ENCODE data around the gene TRPV4.
"Not testable (repeated sequence)": the region's sequence is repeated elsewhere in the genome, so short reads cannot be mapped to it uniquely, and the experiment has no call there.

TRPV4 gene

DNA sequence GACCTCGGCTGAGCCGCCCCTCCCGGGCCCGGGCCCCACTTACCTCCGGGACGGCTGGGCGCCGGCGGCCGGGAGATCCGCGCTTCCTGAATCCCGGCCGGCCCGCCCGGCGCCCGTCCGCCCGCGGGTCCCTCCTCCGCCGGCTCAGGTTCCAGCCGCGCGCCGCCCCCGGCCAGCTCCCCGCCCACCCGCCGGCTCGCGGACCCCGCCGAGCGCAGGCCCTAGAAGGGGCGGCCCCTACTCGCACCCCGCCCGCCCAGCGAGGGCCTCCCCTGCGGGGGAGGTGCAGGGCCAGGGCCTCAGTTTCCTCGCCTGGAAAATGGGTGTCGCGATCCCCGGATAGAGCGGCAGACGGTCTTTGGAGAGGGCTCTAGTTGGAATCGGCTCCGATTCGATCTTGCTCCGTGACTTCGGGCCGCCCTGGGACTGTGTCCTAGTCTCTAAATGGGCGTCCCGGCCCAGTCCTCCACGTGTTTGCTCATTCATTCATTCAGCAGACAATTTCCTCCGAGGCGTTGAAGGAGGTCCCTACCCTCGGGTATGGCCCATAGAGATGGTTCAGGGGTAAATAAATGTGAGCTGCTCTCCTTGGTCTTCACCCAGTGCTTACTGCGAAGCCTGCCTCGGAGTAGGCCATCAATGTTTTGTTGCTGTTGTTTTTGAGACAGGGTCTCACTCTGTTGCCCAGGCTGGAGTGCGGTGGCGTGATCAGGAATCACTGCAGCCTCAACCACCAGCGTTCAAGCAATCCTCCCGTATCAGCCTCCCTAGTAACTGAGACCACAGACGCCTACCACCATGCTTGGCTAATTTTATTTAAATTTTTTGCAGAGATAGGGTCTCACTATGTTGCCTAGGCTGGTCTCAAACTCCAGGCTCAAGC, at the start of gene TRPV4:
TRPV4 (minus strand) TSS at position 92 of the 883 bp plus-strand sequence. CDS start 18,602 bp downstream, outside the sequence.
- no peak for DNase-seq

DNA sequence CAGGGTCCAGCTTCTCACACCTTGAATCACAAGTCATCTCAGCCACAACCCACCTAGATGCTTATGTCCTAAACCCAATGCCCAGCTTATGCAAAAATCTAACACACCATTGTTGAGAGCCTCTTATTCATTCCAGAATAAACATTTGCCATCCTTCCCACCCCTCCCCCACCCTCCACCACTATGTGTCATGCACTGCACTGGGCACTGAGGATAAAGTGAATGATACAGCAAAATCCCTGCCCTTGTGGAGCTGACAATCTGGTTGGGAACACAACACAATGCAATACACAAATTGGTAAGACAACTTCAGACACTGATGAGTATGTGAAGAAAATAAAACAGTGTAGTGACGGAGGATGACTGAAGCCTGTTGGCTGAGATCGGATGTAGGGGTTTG, 48.6 kb upstream of the TRPV4 start:
- no peak for DNase-seq

DNA sequence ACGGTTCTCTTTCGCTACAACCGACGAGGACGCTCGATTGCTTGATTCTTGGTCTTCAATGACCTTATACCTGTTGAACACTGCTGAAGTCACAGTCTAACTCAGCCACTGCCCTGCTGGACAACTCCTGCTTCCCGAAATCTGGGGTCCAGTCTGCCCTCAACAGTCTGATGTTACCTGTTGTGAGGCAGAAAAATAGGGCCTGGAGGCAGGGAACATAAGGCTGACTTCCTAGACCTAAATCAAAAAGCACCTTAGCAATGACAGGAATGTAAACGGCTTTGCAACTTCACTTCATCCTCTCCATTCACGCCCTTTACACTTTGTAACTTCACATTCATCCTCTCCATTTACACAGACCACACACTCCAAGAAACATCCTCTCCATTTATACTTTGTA, 47.7 kb upstream of the TRPV4 start:
- no peak for DNase-seq

DNA sequence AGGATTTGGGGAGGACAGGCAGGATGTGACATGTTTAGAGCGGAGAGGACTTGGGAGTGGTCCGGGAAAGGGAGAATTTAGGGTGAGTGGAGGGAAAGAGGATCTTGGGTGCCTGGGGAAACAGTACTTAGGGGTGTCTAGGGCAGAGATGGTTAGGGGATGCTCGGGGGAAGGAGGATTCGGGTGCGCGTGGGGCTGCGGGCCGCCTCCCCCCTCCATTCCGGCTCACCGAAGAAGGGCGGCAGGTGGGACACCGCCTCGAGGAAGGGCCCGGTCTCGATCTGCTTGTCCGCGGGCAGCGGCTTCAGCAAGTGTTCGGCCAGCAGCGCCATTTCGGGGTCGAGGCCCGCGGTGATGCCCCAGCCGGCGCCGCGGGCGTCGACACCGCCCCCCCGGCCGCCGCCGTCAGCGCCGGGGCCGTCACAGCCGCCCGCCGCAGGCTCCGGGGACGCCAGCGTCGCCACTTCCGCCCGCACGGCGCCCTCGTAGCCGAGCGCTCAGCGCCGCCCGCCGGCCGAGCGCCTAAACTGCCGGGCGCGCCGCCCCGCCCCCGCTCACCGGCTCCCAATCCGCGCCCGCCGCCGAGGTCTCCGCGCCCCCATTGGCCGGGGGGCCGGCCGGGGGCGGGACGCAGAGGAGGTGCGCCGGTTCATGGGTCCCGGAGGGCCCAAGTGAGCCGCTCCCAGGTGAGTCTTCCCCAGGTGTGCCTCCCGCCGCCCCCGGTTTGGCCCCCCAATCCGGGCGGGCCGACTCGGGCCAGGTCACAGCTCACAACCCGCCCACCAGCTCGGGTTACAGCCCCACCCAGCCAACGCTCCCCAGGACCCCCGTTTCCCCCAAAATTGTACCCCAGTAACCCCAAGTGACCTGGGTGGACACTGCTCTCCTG, 47.1 kb upstream of the TRPV4 start, which contains the start of gene GLTP:
GLTP (minus strand) TSS at position 499 of the 889 bp plus-strand sequence; CDS start at position 332, 167 bp downstream.
- peak; percentile 27 for DNase-seq

DNA sequence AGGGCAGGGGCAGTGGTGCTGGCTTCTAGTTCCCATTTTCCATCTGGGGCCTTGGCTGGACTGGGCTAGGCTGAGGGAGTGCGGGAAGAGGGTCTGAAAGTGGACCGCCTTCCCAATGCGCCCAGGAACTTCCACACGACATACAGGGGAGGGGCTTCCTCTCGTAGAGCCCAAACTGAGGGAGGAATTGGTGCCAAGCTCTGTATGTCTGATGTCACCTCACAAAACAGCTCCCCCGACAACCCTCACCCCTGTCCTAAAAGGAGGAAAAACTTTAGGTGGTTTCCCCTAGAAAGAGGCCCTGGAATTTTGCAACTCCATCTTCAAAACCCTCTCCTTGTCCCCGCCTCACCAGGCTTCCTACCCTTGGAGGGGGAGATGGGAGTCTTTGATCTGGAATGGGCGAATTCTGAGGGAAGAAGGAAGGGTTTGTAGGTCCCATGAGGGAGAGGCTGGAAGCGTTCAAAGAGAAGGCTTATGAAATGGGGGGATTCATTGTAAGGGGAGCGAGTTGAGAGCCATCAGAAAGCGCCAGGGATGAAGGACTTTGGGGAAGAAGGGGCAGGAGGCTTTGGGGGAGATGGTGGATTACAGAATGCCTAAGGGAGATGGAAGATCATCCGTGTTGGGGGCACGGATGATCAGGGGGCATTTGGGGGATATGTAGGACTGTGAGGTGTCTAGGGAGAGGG, 46.3 kb upstream of the TRPV4 start:
- no peak for DNase-seq

DNA sequence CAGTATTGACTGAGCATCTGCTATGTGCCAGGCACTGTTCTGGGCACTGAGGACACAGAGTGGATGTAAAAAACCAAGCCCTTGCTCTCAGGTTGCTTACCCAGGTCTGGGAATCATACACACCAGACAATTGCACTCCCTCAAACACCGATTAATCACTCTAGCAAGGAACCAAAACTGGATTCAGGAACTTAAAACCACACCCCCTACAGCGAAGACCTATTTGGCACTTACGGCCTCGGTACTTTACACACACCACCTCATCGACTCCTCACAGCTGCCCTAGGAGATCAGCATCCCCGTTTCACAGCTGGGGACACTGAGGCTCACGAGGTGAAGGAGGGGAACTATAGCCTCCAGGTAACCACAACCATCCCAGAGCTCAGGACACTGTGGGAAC, 45.6 kb upstream of the TRPV4 start:
- no peak for DNase-seq

DNA sequence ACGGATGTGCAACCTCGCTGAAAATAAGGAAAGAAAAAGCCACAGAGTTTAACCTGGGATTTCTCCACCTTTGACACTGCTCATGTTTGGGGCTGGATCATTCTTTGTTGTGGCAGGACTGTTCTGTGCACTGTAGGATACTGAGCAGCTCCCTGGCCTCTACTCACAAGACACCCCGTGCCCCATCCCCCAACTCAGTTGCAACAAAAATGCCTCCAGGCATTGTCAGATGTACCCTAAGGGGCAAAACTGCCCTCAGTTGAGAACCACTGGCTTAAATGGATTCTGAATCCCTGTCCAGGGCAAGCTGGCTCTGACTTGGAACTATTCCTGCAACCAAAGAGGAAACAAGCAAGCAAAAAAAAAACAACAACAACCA, 45.0 kb upstream of the TRPV4 start:
- DNase-seq = no peak

DNA sequence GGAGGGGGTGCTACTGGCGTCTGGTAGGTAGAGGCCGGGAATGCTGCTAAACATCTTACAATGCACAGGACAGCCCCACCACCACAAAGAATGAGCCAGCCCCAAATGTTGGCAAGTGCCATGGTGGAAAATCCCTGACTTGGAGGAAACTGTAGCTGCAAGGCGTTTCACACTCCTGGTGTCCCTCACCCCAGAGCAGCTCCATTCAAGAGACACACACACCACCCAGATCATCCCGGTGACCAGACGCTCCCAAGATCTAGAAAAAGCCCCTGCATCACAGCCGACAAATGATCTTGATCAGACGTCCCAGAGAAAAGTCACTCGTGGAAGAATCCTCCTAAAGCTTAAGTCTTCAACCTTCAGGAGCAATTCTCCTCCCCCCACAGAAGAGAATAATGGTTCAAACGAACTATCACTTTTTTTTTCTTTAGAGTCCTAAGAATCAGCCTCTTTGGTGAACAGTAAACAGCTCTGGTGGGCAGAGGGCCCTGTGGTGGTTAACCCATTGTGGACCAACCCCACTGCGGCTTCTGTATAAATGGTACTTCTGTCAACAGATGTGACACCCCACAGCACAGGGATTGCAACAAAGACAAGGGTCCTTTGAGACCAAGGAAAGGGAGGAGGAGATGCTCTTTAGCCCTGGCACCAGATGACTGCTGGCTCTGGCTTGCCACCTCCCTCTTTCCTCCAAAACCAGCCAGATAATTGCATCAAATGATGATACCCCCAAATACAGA, 44.5 kb upstream of the TRPV4 start:
- DNase-seq = no peak

DNA sequence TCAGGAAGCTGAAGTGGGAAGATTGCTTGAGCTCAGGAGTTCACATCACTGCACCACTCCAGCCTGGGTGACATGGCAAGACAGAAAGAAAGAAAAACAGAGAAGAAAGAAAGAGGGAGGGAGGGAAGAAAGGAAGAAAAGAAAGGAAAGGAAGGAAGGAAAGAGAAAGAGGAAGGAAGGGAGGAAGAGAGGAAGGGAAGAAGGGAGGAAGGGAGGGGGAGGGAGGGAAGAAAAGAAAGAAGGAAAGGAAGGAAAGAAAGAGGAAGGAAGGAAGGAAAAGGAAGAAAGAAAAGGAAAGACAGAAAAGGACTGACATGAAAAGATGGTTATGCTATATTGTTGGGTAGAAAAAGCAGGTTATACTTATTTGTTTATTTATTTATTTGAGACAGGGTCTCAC, 43.2 kb upstream of the TRPV4 start:
- DNase-seq = no peak

DNA sequence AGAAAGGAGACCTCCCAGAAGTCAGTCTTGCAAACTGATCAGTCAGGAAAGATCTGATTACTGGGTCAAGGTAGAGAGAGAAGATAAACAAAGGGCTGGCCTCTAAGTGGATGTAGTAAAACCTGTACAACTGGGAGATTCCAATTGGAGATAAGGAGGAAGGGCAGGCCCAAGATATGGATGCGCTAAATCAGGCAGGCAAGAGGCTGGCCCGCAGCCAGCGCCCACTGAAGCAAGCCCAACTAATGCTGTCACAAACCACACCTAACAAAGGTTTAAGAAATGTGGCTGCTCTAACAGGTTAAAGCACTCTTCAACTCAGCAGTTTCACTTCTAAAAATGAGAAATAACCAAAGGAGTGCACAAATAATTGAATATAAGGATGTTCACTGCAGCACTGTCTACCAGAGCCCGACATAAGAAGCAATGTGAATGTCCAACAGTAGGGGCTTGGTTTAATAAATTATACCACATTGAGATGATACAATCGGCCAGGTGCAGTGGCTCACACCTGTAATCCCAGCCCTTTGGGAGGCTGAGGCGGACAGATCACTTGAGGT, 42.5 kb upstream of the TRPV4 start:
- no peak for DNase-seq

DNA sequence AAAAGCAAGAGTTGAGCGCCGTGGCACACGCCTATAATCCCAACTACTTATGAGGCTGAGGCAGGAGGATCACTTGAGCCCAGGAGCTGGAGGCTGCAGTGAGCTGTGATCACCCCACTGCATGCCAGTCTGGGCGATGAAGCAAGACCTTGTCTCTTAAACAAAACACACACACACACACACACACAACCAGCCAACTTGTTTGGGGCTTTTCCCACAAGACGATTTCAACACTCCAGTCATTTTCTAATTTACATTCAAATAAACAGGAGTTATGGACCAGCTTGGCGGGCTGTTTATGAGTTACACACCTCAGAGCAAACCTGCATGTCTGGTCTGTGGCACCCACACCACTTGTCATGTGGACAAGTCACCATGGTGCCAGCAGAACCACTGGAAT, 40.5 kb upstream of the TRPV4 start:
- DNase-seq = no peak

DNA sequence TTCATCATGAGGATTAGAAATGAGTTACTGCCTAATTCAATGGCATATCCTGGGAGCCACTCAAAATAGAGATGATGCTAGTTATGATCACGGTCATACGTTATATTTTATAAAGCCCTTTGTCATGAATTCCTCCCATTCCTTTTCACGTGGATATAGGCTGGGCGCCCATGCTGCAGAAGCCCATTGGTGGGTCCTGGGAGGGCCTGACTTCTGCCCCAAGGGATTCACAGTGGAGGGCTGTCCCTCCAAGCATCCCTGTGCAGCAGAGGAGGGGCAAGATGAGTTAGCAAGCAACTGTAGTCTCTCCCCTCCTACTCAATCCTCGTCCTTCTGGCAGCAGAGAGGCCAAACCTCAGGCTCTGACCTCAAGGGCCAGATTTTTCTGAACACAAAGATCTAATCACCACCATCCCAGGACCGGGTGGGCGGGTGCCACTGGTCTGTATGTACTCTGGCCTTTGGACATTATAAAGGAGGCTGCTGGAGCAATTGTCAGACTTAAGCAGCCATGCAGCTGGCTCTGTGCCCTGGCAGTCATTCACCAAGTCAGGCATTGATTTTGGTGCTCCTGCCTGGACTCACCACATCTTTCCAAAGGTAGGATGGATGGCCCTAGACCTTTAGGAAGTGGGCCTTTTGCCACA, 38.6 kb upstream of the TRPV4 start:
- no peak for DNase-seq

DNA sequence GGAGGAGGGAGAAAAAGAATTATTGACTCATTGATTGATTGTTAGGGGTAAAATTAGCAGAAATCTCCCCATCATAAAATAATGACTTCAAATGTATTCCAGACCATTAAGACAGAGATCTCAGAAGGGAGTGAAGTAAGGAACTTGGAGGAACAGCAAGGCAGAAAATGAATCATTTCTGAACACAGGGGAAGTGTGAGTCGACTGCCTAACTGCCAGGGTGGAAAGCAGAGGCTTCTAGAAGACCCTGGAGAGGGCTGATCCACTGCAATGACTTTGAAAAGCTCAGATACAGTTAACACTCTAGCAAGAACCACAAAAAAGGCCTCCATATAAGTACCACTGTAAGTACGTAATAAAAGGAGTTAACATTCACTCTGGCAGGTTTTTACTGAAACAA, 37.5 kb upstream of the TRPV4 start:
- DNase-seq = no peak

DNA sequence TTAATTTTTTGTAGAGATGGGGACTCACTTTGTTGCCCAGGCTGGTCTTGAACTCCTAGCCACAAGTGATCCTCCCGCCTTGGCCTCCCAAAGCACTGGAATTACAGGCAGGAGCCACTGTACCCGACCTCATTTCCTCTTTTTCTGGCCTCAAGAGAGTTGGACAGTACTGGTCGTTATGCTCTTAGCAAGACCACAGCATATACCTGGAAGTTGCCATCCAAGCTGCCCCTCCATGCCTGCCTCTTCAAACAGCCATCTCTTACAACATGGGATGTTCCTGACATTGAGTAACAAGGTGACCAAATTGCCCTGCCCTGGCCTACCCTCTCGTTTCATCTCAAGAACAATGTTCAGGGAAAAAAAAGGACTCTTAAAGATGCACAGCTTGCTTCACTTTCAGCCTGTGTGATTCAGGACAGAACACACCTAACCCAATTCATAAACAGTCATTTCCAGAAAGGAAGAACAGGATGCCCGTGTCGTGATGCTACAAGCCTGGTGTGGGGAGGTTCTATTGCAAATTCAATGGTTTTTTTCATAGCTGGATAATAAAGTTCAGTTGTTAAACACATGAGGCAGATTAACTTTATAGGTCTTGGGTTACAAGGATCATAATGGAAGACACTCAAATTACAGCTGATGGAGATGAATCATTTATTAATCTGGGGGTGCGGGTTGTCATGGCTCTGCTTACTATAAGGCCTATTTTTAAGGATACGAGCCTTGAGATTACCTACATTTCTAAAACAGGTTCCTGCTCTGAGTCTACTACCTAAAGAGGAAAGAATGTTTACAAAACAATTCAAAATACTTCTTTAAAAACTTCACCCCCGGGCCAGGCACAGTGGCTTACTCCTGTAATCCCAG, 35.2 kb upstream of the TRPV4 start:
- DNase-seq = no peak

DNA sequence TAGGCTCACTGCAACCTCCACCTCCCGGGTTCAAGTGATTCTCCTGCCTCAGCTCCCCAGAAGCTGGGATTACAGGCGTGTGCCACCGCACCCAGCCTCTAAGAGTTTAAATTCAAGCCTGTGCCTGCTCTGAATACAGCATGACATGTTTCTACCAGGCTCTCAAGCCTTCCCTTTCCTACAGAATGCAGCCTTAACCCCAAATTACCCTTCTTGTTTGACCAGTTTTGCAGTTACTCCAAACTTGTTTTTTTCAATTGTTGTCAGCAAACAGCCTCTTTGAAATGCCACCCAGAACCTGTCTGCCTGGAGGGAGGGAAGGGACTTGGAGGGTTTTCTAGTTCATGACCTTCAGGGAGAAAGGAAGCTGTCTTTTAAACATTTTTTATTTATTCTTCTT, 31.7 kb upstream of the TRPV4 start:
- DNase-seq = no peak

DNA sequence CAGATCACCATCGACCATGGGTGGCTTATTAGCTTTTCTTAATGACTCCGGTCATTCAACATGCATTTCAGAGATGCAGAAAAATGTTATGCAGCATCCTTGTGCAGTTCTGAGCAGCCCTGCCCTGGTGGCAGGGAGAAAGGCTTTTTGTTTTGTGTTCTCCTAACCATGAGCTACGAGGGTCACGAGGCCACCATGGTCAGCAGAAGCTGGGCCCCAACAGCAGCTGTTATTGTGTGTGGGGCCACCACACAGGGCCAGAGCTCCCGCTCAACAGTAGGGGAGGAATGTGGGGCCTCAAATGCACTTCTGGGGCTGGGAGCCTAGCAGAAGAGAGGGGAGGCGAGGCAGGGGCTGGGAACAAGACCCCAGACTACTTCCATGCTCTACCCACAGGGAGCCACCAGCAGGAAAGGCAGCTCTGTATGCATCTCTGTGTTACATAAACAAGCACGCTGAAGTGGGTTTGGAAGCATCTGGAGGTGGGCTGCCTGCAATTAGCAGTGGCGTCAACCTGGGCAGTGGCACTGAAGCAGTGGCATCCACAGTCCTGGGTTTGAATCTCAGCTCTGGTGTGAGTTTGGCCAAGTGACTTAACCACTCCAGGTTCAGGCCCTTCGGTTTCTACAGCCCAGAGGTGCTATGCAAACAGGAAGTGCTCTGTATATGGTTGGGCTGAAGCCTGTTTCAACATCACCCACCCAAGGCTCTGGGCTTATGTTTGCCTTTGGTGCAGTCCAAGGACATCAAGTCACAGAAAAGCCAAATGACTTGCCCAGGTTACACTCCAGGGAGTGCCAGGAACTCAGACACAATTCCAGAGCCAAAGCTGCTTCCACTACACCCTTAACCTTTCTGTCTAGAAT, 30.9 kb upstream of the TRPV4 start:
- DNase-seq = peak; percentile 12

DNA sequence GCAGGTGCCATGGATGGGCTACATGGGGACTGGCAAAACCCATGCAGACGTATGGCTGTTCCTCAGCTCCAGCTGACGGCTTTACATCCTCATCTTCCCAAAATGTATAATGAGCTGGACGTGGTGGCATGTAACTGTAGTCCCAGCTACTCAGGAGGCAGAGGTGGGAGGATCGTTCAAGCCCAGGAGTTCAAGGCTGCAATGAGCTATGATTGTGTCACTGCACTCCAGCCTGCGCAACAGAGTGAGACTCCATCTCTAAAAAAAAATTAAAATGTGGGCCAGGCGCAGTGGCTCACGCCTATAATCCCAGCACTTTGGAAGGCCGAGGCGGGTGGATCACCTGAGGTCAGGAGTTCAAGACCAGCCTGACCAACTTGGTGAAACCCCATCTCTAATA, 29.3 kb upstream of the TRPV4 start:
- not testable (repeated sequence) for DNase-seq

DNA sequence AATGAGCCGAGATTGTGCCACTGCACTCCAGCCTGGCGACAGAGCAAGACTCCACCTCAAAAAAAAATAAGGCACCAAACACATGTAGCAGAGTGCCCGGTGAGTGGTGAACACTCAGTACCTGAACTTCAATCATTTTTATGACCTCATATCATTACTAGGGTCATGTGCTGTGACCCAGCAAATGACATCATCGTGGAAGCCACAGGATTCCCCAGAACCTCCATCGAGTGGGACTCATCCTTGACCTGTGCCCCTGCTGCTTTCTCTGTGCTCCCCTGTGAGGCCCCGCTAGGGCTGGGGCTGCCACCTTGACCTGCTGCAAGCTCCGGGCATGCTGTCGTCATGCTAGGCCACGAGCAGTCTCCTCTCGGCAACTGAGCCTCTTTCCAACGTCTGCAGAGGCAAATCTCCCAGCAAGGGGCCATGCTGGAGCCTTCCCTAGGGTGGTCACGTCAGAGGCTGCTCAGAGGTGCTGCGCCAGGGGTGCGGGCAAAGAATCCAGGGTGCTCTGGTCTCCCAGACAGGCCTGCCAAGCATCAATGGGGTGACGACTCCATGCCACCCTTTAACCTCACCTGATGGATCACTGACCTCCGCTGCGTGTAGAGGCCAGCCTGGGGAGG, 28.6 kb upstream of the TRPV4 start:
- DNase-seq = no peak

DNA sequence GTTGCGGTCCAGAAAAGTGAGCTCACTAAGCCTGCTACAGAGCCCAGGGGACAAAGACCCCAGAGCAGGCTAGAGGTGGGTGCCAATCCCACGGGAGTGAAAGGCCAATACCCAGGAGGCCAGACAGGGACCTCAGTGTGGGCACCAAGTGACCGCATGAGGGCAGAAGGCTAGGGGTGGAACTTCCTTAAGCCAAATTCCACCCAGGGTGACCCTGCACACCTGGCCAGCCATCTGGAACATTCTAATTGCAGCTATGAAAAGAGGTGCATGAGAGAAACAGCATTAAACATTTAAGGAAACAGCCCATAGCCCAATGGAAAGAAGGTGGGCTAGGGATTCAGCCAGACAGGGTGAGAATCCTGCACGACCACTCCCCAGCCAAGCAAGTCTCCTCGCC, 27.8 kb upstream of the TRPV4 start:
- no peak for DNase-seq

Data from SHP77 treated with DMSO at 0.1 percent for 48 hours (cell line).